ENCODE measurements around the gene TDRD7.

TDRD7 gene

GRCh38 chr9:97411440-97411788, 482 bp upstream of the TDRD7 start (continued):
- no peak for TF ChIP-seq PRDM6 (tag by site-specific recombination; IDR thresholded peaks at IDR 0.05)

GRCh38 chr9:97412626-97413385, 910 bp downstream of the TDRD7 start:
- no peak for TF ChIP-seq ZFP41 (tag by site-specific recombination; IDR thresholded peaks at IDR 0.05; ENCODE audit: borderline replicate concordance)
- peak; percentile 16; the same call in 1 of the 2 replicates for TF ChIP-seq ZNF394 (tag by site-specific recombination; IDR thresholded peaks at IDR 0.05; ENCODE audit: borderline replicate concordance)
- no peak for TF ChIP-seq ZNF37A (tag by site-specific recombination; IDR thresholded peaks at IDR 0.05)
- TF ChIP-seq SP2 (tag by site-specific recombination; IDR thresholded peaks at IDR 0.05): peak; percentile 41; the same call in 1 of the 2 replicates
- TF ChIP-seq ZBTB17 (tag by site-specific recombination; IDR thresholded peaks at IDR 0.05): 0 out of 2 replicates have a peak, but pooled peaks have one; percentile 32
- TF ChIP-seq ZNF335 (tag by site-specific recombination; conservative IDR thresholded peaks at IDR 0.05): peak; percentile 41
- TF ChIP-seq ZIC2 (tag by site-specific recombination; IDR thresholded peaks at IDR 0.05): 0 out of 2 replicates have a peak, but pooled peaks have one; percentile 27
- Histone ChIP-seq H3K9me3 (ENCODE audit: control insufficient read depth, insufficient read depth, low read depth, low read length) (no peaks in the 10 kb centered on the region), H3K4me3 (ENCODE audit: low read depth, low read length) (peak overlapping the region; percentile 81), H3K4me1 (ENCODE audit: control insufficient read depth, insufficient read depth, low read length) (no peaks in the 10 kb centered on the region), H3K27ac (ENCODE audit: extremely low read depth, low read depth, low read length) (peak overlapping the region; percentile 53; the same call in 1 of the 2 replicates), H3K36me3 (ENCODE audit: control insufficient read depth in 2 of 2, insufficient read depth in 1 of 2, low read length in 2 of 2) (no peaks in the 10 kb centered on the region)
- CTCF ChIA-PET: interaction anchor here (0.6 to 6.0 kb wide), 16 partner anchors 8 to 1194 kb away, joined by 3 to 57 read pairs (median 4); partner anchors contain the start of genes TMOD1 and ZNF782
- POLR2A ChIA-PET: interaction anchor here (1.0 kb wide), 1 partner anchor 88 kb away, joined by 3 read pairs; the partner anchor contains the start of gene TMOD1

- H3K9me3 ChIP-seq (ENCODE audit: control insufficient read depth, insufficient read depth, low read depth, low read length): no peaks in the 10 kb centered on the region
- H3K27ac ChIP-seq (ENCODE audit: extremely low read depth, low read depth, low read length): no peak overlapping the region
- no peak overlapping the region for H3K4me3 ChIP-seq (ENCODE audit: low read depth, low read length)
- no peak for TF ChIP-seq ZSCAN23 (tag by site-specific recombination; IDR thresholded peaks at IDR 0.05)
- TF ChIP-seq ZNF626 (tag by site-specific recombination; IDR thresholded peaks at IDR 0.05): no peak
- TF ChIP-seq ZNF24 (tag by site-specific recombination; IDR thresholded peaks at IDR 0.05): no peak
- no peak for TF ChIP-seq ZNF768 (tag by site-specific recombination; IDR thresholded peaks at IDR 0.05)
- TF ChIP-seq SP2 (tag by site-specific recombination; IDR thresholded peaks at IDR 0.05): no peak
- no peak for TF ChIP-seq TCF7L2 (IDR thresholded peaks at IDR 0.05; ENCODE audit: borderline replicate concordance, low read depth, low read length)
- TF ChIP-seq ZNF701 (tag by site-specific recombination; IDR thresholded peaks at IDR 0.05): no peak
- TF ChIP-seq KLF9 (tag by site-specific recombination; IDR thresholded peaks at IDR 0.05; ENCODE audit: low read depth): no peak
- TF ChIP-seq ZNF140 (tag by site-specific recombination; IDR thresholded peaks at IDR 0.05): no peak
- TF ChIP-seq REST (tag by site-specific recombination; IDR thresholded peaks at IDR 0.05): no peak
- no peak for TF ChIP-seq ZNF23 (tag by site-specific recombination; IDR thresholded peaks at IDR 0.05; ENCODE audit: borderline replicate concordance)
- no peak for TF ChIP-seq ZNF664 (tag by site-specific recombination; IDR thresholded peaks at IDR 0.05)
- no peak for TF ChIP-seq MYNN (tag by site-specific recombination; IDR thresholded peaks at IDR 0.05; ENCODE audit: borderline replicate concordance)
- TF ChIP-seq ZNF510 (tag by site-specific recombination; IDR thresholded peaks at IDR 0.05; ENCODE audit: insufficient replicate concordance): no peak
- no peak for TF ChIP-seq ZNF311 (tag by site-specific recombination; IDR thresholded peaks at IDR 0.05; ENCODE audit: borderline replicate concordance)
- TF ChIP-seq BCL6B (tag by site-specific recombination; IDR thresholded peaks at IDR 0.05): no peak
- TF ChIP-seq ZFP41 (tag by site-specific recombination; IDR thresholded peaks at IDR 0.05; ENCODE audit: borderline replicate concordance): no peak
- H3K36me3 ChIP-seq (ENCODE audit: control insufficient read depth in 2 of 2, insufficient read depth in 1 of 2, low read length in 2 of 2): no peaks in the 10 kb centered on the region
- CTCF ChIA-PET: interaction anchor here (0.8 to 1.6 kb wide), 4 partner anchors 28 to 556 kb away, joined by 4 to 7 read pairs (median 6); no protein-coding TSS in a partner anchor
- H3K4me1 ChIP-seq (ENCODE audit: control insufficient read depth, insufficient read depth, low read length): no peaks in the 10 kb centered on the region
- POLR2A ChIA-PET: interaction anchor here (1.0 kb wide), 1 partner anchor 88 kb away, joined by 3 read pairs; the partner anchor contains the start of gene TMOD1
Observed at GRCh38 chr9:97413462-97413861, 1.6 kb downstream of the TDRD7 start.

Data from HEK293 (cell line).